Neuronal stem cell (in vitro differentiated cells): Measurements from ENCODE around the gene HDAC6.
A peak's percentile ranks its signal among the peaks of the same experiment; 100 is the strongest.

Experiments used
- DNase-seq: peaks from one replicate; pipeline ENCODE4 v3.0.0-alpha.2; 2013; ENCODE audit warnings: low spot score
- H2AFZ ChIP-seq: one replicate; pipeline ENCODE4 v1.6.1; 2013; ENCODE audit warnings: mild to moderate bottlenecking, low read length, inconsistent platforms
- H2AK5ac ChIP-seq: 2 replicates; pipeline ENCODE4 v1.6.1; 2013; ENCODE audit warnings: low read depth, mild to moderate bottlenecking, inconsistent platforms, low read length, moderate library complexity, mixed read lengths
- H2BK120ac ChIP-seq: 2 replicates; pipeline ENCODE4 v1.6.1; 2013; ENCODE audit warnings: low read depth, mild to moderate bottlenecking, inconsistent platforms, low read length, moderate library complexity, mixed read lengths
- H2BK12ac ChIP-seq: one replicate; pipeline ENCODE4 v1.6.1; 2013; ENCODE audit warnings: low read length, inconsistent platforms
- H2BK15ac ChIP-seq: 2 replicates; pipeline ENCODE4 v1.6.1; 2013; ENCODE audit warnings: mild to moderate bottlenecking, low read length, inconsistent platforms, mixed read lengths
- H2BK5ac ChIP-seq: one replicate; pipeline ENCODE4 v1.6.1; 2013; ENCODE audit warnings: inconsistent platforms, mild to moderate bottlenecking, low read length, moderate library complexity
- H3K14ac ChIP-seq: one replicate; pipeline ENCODE4 v1.6.1; 2013; ENCODE audit warnings: low read length, inconsistent platforms
- H3K18ac ChIP-seq: 2 replicates; pipeline ENCODE4 v1.6.1; 2013; ENCODE audit warnings: low read length, inconsistent platforms
- H3K23ac ChIP-seq: 2 replicates; pipeline ENCODE4 v1.6.1; 2013; ENCODE audit warnings: low read depth, mild to moderate bottlenecking, mixed read lengths, low read length, inconsistent platforms; ENCODE audit not compliant: poor library complexity
- H3K27ac ChIP-seq: replicated peaks from 3 replicates; pipeline ENCODE4 v1.5.1; 2013; ENCODE audit warnings: low read length, inconsistent platforms
- H3K27me3 ChIP-seq, 3 experiments: 2 replicates each; pipeline ENCODE4 v1.6.1; 2013; ENCODE audit warnings: low read length in 3 of 3, mild to moderate bottlenecking in 2 of 3, inconsistent platforms in 1 of 3, low read depth in 1 of 3, mixed read lengths in 1 of 3, moderate library complexity in 1 of 3; ENCODE audit not compliant: control insufficient read depth in 3 of 3, insufficient read depth in 3 of 3
- H3K36me3 ChIP-seq, 2 donors: replicated peaks in 1 of 2; 2 replicates each; pipeline ENCODE4 v1.6.1; 2013; ENCODE audit warnings: low read length in 2 of 2; ENCODE audit not compliant: control insufficient read depth in 2 of 2, insufficient read depth in 2 of 2
- H3K4ac ChIP-seq: 2 replicates; pipeline ENCODE4 v1.6.1; 2013; ENCODE audit warnings: inconsistent platforms, mild to moderate bottlenecking, low read length, moderate library complexity
- H3K4me1 ChIP-seq, 2 donors: 1 replicate in 1 of 2; 2 replicates in 1 of 2; pipeline ENCODE4 v1.6.1; 2013; ENCODE audit warnings: low read length in 2 of 2, low read depth in 1 of 2; ENCODE audit not compliant: control insufficient read depth in 2 of 2, insufficient read depth in 1 of 2
- H3K4me2 ChIP-seq: one replicate; pipeline ENCODE4 v1.6.1; 2013; ENCODE audit warnings: mild to moderate bottlenecking, low read length, inconsistent platforms; ENCODE audit not compliant: insufficient read depth, poor library complexity, severe bottlenecking
- H3K4me3 ChIP-seq, 2 donors: 2 replicates each; pipeline ENCODE4 v1.5.1; 2013; ENCODE audit warnings: low read length in 2 of 2, mild to moderate bottlenecking in 2 of 2, inconsistent platforms in 1 of 2, moderate library complexity in 1 of 2
- H3K79me1 ChIP-seq: one replicate; pipeline ENCODE4 v1.6.1; 2013; ENCODE audit warnings: low read depth, mild to moderate bottlenecking, inconsistent platforms, low read length, moderate library complexity
- H3K9ac ChIP-seq: one replicate; pipeline ENCODE4 v1.6.1; 2013; ENCODE audit warnings: mild to moderate bottlenecking, low read depth, low read length, inconsistent platforms; ENCODE audit not compliant: poor library complexity
- H3K9me3 ChIP-seq, 2 donors: replicated peaks in 1 of 2; 2 replicates each; pipeline versions ENCODE3 to v1.6.1; 2013; ENCODE audit warnings: low read length in 2 of 2, mild to moderate bottlenecking in 2 of 2, inconsistent platforms in 1 of 2, low read depth in 1 of 2, mixed read lengths in 1 of 2, moderate library complexity in 1 of 2; ENCODE audit not compliant: control insufficient read depth in 2 of 2, insufficient read depth in 1 of 2
- H4K8ac ChIP-seq: one replicate; pipeline ENCODE4 v1.6.1; 2013; ENCODE audit warnings: low read depth, mild to moderate bottlenecking, inconsistent platforms, low read length, moderate library complexity
- H4K91ac ChIP-seq: one replicate; pipeline ENCODE4 v1.6.1; 2013; ENCODE audit warnings: low read length, low read depth, mild to moderate bottlenecking, inconsistent platforms; ENCODE audit not compliant: poor library complexity
- WGBS, 2 donors: extraction: QIAGEN DNeasy Blood & Tissue Kit; methylation state at CpG; one replicate each; pipeline ENCODE4 v1.1.7; 2013; ENCODE audit warnings: missing lambda C conversion rate in 2 of 2, mixed read lengths in 1 of 2; ENCODE audit not compliant: insufficient read length in 2 of 2, insufficient replicate concordance in 1 of 2; ENCODE audit errors: extremely low coverage in 2 of 2; 5-methylcytosine and 5-hydroxymethylcytosine counted together

HDAC6 gene

GRCh38 chrX:48834383-48834709, 32.5 kb downstream of the HDAC6 start:
- H3K9me3 ChIP-seq = no peaks in the 10 kb centered on the region
- no peak overlapping the region for H2BK12ac ChIP-seq
- no peak overlapping the region for H3K14ac ChIP-seq
- H3K4me1 ChIP-seq = peaks cover 2 to 6% of the 10 kb centered on the region in 2 donors
- H3K4me3 ChIP-seq = peak overlapping the region in 1 of 2 donors; percentile 61
- no peak overlapping the region for H3K4me2 ChIP-seq
- no peak overlapping the region for H3K18ac ChIP-seq
- H2BK120ac ChIP-seq = no peak overlapping the region
- no peak overlapping the region for H3K4ac ChIP-seq
- no peak for DNase-seq
- H2AK5ac ChIP-seq = no peak overlapping the region
- no peak overlapping the region for H4K8ac ChIP-seq
- peak overlapping the region; percentile 93 for H2AFZ ChIP-seq
- no peak overlapping the region for H3K23ac ChIP-seq
- H4K91ac ChIP-seq = no peak overlapping the region
- no CpG with 5 or more reads among the region's 7 CpGs for WGBS, 2 donors
- no peaks in the 10 kb centered on the region for H3K79me1 ChIP-seq
- peaks cover 5 to 55% (median 5%) of the 10 kb centered on the region in 3 experiments for H3K27me3 ChIP-seq
- H2BK5ac ChIP-seq = no peak overlapping the region
- no peaks in the 10 kb centered on the region for H3K36me3 ChIP-seq
- no peak overlapping the region for H3K27ac ChIP-seq
- H3K9ac ChIP-seq = no peak overlapping the region
- H2BK15ac ChIP-seq = no peak overlapping the region

- Histone ChIP-seq H3K4me1 (peaks cover 2 to 6% of the 10 kb centered on the region in 2 donors), H2BK120ac (no peak within 1 kb of the TSS), H3K9ac (no peak within 1 kb of the TSS), H3K14ac (peak within 1 kb of the TSS; percentile 82), H2AFZ (peak within 1 kb of the TSS; percentile 93), H3K18ac (no peak within 1 kb of the TSS), H3K23ac (no peak within 1 kb of the TSS), H2BK5ac (no peak within 1 kb of the TSS), H4K8ac (no peak within 1 kb of the TSS), H3K4me2 (peak within 1 kb of the TSS; percentile 45), H3K9me3 (no peaks in the 10 kb centered on the region), H2BK15ac (no peak within 1 kb of the TSS), H2AK5ac (no peak within 1 kb of the TSS), H2BK12ac (no peak within 1 kb of the TSS), H3K4me3 (peak within 1 kb of the TSS; percentile 61 to 69), H3K4ac (no peak within 1 kb of the TSS), H4K91ac (no peak within 1 kb of the TSS), H3K27ac (no peak within 1 kb of the TSS), H3K79me1 (no peaks in the 10 kb centered on the region), H3K27me3 (peaks cover 5 to 44% (median 5%) of the 10 kb centered on the region in 3 experiments), H3K36me3 (no peaks in the 10 kb centered on the region)
- no CpG with 5 or more reads among the region's 35 CpGs for WGBS, 2 donors
- DNase-seq = no peak
Observed at GRCh38 chrX:48835524-48836329, 33.9 kb downstream of the HDAC6 start, which contains the start of gene PCSK1N. TSS of gene PCSK1N (minus strand) at chrX:48835610. CDS start at chrX:48835532, 78 bp downstream.

- no peak overlapping the region for H4K8ac ChIP-seq
- no peaks in the 10 kb centered on the region for H3K79me1 ChIP-seq
- H2BK120ac ChIP-seq = no peak overlapping the region
- H2AK5ac ChIP-seq = no peak overlapping the region
- H3K4ac ChIP-seq = no peak overlapping the region
- H3K4me1 ChIP-seq = peaks cover 2 to 3% of the 10 kb centered on the region in 2 donors
- no peak overlapping the region for H2BK15ac ChIP-seq
- H3K18ac ChIP-seq = no peak overlapping the region
- no peaks in the 10 kb centered on the region for H3K9me3 ChIP-seq
- no peaks in the 10 kb centered on the region for H3K36me3 ChIP-seq
- no peak overlapping the region for H3K4me3 ChIP-seq
- no peak overlapping the region for H3K9ac ChIP-seq
- no peak overlapping the region for H3K23ac ChIP-seq
- no peak overlapping the region for H2BK12ac ChIP-seq
- no peak overlapping the region for H3K14ac ChIP-seq
- H3K4me2 ChIP-seq = no peak overlapping the region
- no peak overlapping the region for H3K27ac ChIP-seq
- no peak overlapping the region for H2AFZ ChIP-seq
- H3K27me3 ChIP-seq = peaks cover 0 to 11% (median 2%) of the 10 kb centered on the region in 3 experiments
- DNase-seq = no peak
- no peak overlapping the region for H4K91ac ChIP-seq
- no peak overlapping the region for H2BK5ac ChIP-seq
- WGBS, 2 donors = no CpG with 5 or more reads among the region's 10 CpGs
Observed at GRCh38 chrX:48839686-48840085, 37.8 kb downstream of the HDAC6 start.

- Histone ChIP-seq H2BK120ac (no peak overlapping the region), H3K23ac (no peak overlapping the region), H3K4ac (no peak overlapping the region), H2BK12ac (no peak overlapping the region), H2BK5ac (no peak overlapping the region), H3K14ac (no peak overlapping the region), H3K79me1 (no peaks in the 10 kb centered on the region), H2BK15ac (no peak overlapping the region), H3K4me1 (no peaks in the 10 kb centered on the region), H2AFZ (no peak overlapping the region), H3K27me3 (peaks cover 0 to 3% (median 0%) of the 10 kb centered on the region in 3 experiments), H2AK5ac (no peak overlapping the region), H3K4me3 (no peak overlapping the region), H3K36me3 (no peaks in the 10 kb centered on the region), H3K18ac (no peak overlapping the region), H3K9me3 (no peaks in the 10 kb centered on the region), H3K27ac (no peak overlapping the region), H4K91ac (no peak overlapping the region), H4K8ac (no peak overlapping the region), H3K9ac (no peak overlapping the region), H3K4me2 (no peak overlapping the region)
- no peak for DNase-seq
- no CpG with 5 or more reads among the region's 1 CpG for WGBS, 2 donors
Observed at GRCh38 chrX:48848847-48849246, 47.0 kb downstream of the HDAC6 start.
